Measurements from ENCODE around the gene CLTCL1.
"Not testable (repeated sequence)": the region's sequence is repeated elsewhere in the genome, so short reads cannot be mapped to it uniquely, and the experiment has no call there.

CLTCL1 gene

DNA sequence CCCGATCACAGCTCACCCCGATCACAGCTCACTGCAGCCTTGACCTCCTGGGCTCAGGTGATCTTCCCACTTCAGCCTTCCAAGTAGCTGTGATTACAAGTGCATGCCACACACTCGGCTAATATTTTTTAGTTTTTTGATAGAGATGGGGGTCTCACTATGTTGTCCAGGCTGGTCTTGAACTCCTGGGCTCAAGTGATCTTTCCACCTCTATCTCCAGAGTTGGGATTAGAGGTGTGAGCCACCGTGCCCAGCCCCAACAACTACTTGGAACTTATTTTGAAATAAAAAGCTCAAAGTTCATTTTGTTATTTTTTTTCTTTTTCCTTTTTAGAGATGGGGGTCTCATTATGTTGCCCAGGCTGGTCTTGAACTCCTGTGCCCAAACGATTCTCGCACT lies 85.2 kb downstream of the CLTCL1 start:
- Histone ChIP-seq H3K27me3 (ENCODE audit: control insufficient read depth, insufficient read depth, low read length) (no peaks in the 10 kb centered on the region), H3K9me3 (ENCODE audit: control insufficient read depth, insufficient read depth, low read depth, low read length) (no peaks in the 10 kb centered on the region), H3K9ac (ENCODE audit: low read length) (no peak overlapping the region), H3K4me1 (ENCODE audit: control insufficient read depth, insufficient read depth, low read length) (no peaks in the 10 kb centered on the region), H3K4me3 (ENCODE audit: low read depth, low read length) (no peak overlapping the region), H3K36me3 (ENCODE audit: control insufficient read depth, insufficient read depth, low read length) (peaks cover 16% of the 10 kb centered on the region), H3K27ac (ENCODE audit: low read depth, low read length) (no peak overlapping the region)

DNA sequence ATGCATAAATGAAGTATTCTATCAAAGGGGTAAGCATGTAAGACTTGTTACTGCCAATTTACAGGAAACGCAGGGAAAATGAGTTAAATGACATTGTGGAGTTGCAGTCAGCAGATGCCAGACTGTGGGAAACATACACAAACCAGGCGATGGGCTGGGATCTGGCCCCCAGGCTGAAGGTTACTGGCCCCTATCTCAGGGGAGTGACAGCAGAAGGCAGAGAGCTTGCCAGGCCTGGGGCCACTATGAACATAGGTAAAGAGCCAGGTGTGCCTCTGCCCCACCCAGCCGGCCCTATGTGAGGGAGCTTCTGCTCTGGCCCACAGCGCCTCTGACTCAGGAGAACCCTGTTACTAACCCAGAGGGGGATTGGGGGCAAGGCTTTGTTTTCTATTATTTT lies 86.9 kb downstream of the CLTCL1 start:
- Histone ChIP-seq H3K4me1 (ENCODE audit: control insufficient read depth, insufficient read depth, low read length) (no peaks in the 10 kb centered on the region), H3K27me3 (ENCODE audit: control insufficient read depth, insufficient read depth, low read length) (no peaks in the 10 kb centered on the region), H3K9ac (ENCODE audit: low read length) (no peak overlapping the region), H3K9me3 (ENCODE audit: control insufficient read depth, insufficient read depth, low read depth, low read length) (no peaks in the 10 kb centered on the region), H3K4me3 (ENCODE audit: low read depth, low read length) (no peak overlapping the region), H3K36me3 (ENCODE audit: control insufficient read depth, insufficient read depth, low read length) (peaks cover 12% of the 10 kb centered on the region; the same call in 1 of the 2 replicates), H3K27ac (ENCODE audit: low read depth, low read length) (no peak overlapping the region)

DNA sequence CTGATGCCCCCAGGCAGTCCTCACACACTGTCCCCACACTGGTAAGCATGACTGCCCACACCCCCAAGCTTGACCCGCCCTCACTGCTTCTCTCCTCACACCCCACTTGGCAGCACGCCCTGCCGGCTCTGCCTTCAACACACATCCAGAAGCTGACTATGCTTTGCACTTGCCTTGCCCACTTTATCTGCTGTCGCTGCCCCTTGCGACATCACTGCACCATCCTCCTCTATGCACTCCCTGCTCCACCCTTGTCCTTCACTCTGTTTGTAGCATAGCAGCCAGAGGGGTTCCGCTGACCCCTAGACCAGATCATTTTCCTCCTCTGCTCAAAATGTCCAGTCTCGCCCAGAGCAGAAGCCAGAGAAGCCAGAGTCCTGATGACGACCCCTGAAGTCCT lies 87.7 kb downstream of the CLTCL1 start:
- no peak overlapping the region for H3K4me3 ChIP-seq (ENCODE audit: low read depth, low read length)
- no peaks in the 10 kb centered on the region for H3K4me1 ChIP-seq (ENCODE audit: control insufficient read depth, insufficient read depth, low read length)
- H3K36me3 ChIP-seq (ENCODE audit: control insufficient read depth, insufficient read depth, low read length), result peaks cover 10% of the 10 kb centered on the region; the same call in 1 of the 2 replicates
- H3K9ac ChIP-seq (ENCODE audit: low read length), result no peak overlapping the region
- H3K9me3 ChIP-seq (ENCODE audit: control insufficient read depth, insufficient read depth, low read depth, low read length), result no peaks in the 10 kb centered on the region
- no peak overlapping the region for H3K27ac ChIP-seq (ENCODE audit: low read depth, low read length)
- H3K27me3 ChIP-seq (ENCODE audit: control insufficient read depth, insufficient read depth, low read length), result no peaks in the 10 kb centered on the region

DNA sequence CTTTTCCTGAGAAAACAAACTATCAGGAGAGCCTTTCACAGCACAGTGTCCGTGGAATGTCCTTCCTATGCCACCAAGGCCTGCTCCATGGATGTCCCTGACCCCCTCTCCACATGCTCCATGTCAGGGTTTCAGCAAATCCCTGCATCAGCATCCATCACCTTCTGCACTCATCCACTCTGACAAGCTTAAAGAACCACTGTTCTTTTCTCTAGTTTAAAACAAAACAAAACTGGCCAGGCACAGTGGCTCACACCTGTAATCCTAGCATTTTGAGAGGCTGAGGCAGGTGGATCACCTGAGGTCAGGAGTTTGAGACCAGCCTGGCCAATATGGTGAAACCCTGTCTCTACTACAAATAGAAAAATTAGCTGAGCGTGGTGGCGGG lies 88.7 kb downstream of the CLTCL1 start:
- H3K27ac ChIP-seq (ENCODE audit: low read depth, low read length); H3K27me3 ChIP-seq (ENCODE audit: control insufficient read depth, insufficient read depth, low read length); H3K4me1 ChIP-seq (ENCODE audit: control insufficient read depth, insufficient read depth, low read length); H3K9me3 ChIP-seq (ENCODE audit: control insufficient read depth, insufficient read depth, low read depth, low read length); H3K36me3 ChIP-seq (ENCODE audit: control insufficient read depth, insufficient read depth, low read length); H3K9ac ChIP-seq (ENCODE audit: low read length); H3K4me3 ChIP-seq (ENCODE audit: low read depth, low read length): not testable (repeated sequence)

DNA sequence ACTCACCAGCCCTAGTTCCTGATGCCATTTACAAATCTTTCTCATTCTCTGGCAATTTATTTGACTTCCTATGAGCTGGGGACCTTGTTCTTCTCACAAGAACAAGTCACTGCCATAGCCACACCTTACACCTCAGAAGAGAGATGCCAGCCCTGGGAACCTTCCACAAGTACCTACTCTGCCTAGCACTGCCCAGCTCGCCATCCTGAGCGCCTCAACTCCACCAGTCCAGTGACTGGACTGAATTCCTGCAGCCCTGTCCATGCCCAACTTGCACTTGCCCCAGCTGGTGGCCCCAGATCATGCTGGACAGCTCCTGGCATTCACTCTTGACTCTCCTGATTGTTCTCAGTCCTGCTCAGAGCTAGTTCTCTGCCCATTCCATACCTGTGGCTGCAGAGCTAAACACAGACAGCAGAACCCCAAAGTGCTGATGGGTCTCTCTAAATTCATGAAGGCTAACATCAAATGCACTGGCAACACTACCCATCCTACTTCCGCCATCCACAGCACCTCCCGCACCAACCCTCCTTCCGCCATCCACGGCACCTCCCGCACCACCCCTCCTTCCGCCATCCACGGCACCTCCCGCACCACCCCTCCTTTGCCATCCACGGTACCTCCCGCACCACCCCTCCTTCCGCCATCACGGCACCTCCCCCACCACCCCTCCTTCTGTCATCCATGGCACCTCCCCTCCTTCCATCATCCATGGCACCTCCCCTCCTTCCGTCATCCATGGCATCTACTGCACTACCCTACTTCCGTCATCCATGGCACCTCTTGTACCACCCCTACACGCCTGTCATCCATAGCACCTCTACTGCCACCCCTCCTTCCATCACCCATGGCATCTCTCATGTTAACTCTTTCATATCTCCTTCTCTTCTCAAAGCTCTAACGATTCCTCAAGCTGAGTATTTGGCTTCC lies 89.4 kb downstream of the CLTCL1 start:
- Histone ChIP-seq H3K27me3 (ENCODE audit: control insufficient read depth, insufficient read depth, low read length) (no peaks in the 10 kb centered on the region), H3K27ac (ENCODE audit: low read depth, low read length) (no peak overlapping the region), H3K4me3 (ENCODE audit: low read depth, low read length) (no peak overlapping the region), H3K9me3 (ENCODE audit: control insufficient read depth, insufficient read depth, low read depth, low read length) (no peaks in the 10 kb centered on the region), H3K36me3 (ENCODE audit: control insufficient read depth, insufficient read depth, low read length) (peaks cover 4% of the 10 kb centered on the region; the same call in 1 of the 2 replicates), H3K9ac (ENCODE audit: low read length) (no peak overlapping the region), H3K4me1 (ENCODE audit: control insufficient read depth, insufficient read depth, low read length) (peaks cover 6% of the 10 kb centered on the region; the same call in 1 of the 2 replicates)

DNA sequence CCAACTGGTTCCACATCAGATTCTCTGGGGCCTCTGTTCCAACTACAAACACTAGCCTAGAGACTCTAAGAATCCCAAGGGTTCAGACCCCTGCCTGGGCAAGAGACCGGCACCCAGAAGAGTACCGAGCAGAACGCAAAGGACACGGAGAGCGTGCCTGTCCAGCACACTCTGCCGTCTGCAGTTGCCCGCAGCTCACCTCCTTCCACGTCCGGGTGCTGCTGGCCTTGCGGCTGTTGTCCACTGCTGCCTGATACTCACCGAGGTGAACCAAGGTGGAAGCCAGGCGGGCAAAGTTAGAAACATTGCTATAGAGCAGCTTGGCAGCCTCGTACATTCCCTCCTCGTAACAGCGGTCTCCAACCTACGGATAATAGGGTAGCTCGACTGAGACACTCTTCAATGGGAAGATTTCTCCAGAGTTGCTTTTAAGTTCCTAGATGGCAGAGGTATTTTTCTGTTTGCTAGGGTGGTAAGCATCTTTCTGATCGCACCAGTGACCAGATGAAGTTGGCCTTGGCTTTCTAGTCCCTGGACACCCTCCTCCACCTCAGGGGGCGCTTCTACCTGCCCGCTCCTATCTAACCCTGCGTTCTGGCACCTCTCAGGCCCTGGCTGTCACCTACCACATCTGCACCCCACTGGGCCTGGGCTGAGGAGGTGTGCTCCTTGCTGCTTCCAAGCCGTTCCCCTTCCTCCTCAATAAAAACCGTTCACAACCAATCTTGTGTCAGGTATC lies 90.2 kb downstream of the CLTCL1 start:
- Histone ChIP-seq H3K4me3 (ENCODE audit: low read depth, low read length) (no peak overlapping the region), H3K27ac (ENCODE audit: low read depth, low read length) (no peak overlapping the region), H3K9ac (ENCODE audit: low read length) (no peak overlapping the region), H3K9me3 (ENCODE audit: control insufficient read depth, insufficient read depth, low read depth, low read length) (no peaks in the 10 kb centered on the region), H3K36me3 (ENCODE audit: control insufficient read depth, insufficient read depth, low read length) (peaks cover 10% of the 10 kb centered on the region; the same call in 1 of the 2 replicates), H3K4me1 (ENCODE audit: control insufficient read depth, insufficient read depth, low read length) (peaks cover 6% of the 10 kb centered on the region; the same call in 1 of the 2 replicates), H3K27me3 (ENCODE audit: control insufficient read depth, insufficient read depth, low read length) (no peaks in the 10 kb centered on the region)

DNA sequence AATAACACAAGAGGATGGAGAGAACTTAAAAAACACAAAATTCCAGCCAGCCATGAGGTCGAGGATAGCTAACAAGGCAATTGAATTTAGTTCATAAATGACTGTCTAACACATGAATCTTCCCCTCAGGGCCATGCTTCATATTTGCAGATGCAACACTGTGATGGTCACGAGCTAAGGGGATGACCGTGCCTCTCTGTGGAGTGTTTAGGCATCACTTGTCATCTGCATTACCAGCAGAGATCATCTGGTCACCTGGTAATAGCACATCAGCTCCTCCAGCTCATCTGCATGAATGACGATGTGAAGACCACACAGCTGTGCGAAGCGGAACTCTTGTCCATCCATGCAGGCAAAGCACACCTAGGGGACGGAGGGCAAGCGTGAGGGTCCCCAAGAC lies 92.0 kb downstream of the CLTCL1 start:
- no peaks in the 10 kb centered on the region for H3K9me3 ChIP-seq (ENCODE audit: control insufficient read depth, insufficient read depth, low read depth, low read length)
- no peak overlapping the region for H3K9ac ChIP-seq (ENCODE audit: low read length)

DNA sequence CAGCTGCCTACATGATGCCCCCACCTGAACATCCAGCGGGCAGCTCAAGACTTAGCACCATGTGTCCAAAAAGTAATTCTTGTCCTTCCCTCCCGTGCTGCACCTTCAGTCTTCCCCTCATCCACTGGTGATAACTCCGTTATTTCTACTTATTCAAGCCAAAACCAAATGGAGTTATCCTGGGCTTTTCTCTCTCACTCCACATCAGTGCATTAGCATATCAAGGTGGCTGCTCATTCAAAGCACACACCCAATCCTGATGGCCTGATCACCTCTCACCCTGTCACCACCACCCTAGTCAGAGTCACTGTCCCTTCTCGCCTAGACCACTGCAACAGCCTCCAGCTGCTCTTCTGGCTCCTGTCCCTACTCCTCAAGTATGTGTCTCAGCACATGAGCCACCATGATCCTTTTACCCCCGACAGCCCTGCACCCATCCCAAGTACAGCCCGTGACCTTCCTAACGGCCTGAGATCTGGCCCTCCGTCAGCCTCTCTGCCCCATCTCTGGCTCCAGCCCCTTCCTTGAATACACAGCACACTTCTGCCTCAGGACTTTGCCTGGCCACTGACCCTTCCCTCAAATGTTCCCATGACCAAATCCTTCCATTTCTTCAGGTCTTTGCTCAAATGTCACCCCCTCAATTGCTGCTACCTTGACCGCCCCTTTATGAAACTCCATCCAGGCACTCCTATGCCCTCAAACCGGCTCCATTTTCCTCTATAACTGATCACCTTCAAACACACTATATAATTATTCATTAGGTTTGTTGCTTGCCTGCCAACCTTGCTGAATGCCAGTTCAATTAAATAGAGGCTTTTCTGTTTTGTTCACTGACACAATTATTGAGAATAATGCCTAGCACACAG lies 93.3 kb downstream of the CLTCL1 start:
- no peak overlapping the region for H3K27ac ChIP-seq (ENCODE audit: low read depth, low read length)
- peaks cover 6% of the 10 kb centered on the region; the same call in 1 of the 2 replicates for H3K4me1 ChIP-seq (ENCODE audit: control insufficient read depth, insufficient read depth, low read length)
- peaks cover 38% of the 10 kb centered on the region for H3K36me3 ChIP-seq (ENCODE audit: control insufficient read depth, insufficient read depth, low read length)
- H3K9me3 ChIP-seq (ENCODE audit: control insufficient read depth, insufficient read depth, low read depth, low read length), result no peaks in the 10 kb centered on the region
- no peak overlapping the region for H3K4me3 ChIP-seq (ENCODE audit: low read depth, low read length)
- H3K27me3 ChIP-seq (ENCODE audit: control insufficient read depth, insufficient read depth, low read length), result no peaks in the 10 kb centered on the region
- H3K9ac ChIP-seq (ENCODE audit: low read length), result no peak overlapping the region

More for the DNA sequence above, 92.0 kb downstream of the CLTCL1 start:
- no peak overlapping the region for H3K4me3 ChIP-seq (ENCODE audit: low read depth, low read length)
- no peaks in the 10 kb centered on the region for H3K27me3 ChIP-seq (ENCODE audit: control insufficient read depth, insufficient read depth, low read length)
- H3K36me3 ChIP-seq (ENCODE audit: control insufficient read depth, insufficient read depth, low read length), result peaks cover 27% of the 10 kb centered on the region
- no peak overlapping the region for H3K27ac ChIP-seq (ENCODE audit: low read depth, low read length)
- peaks cover 6% of the 10 kb centered on the region; the same call in 1 of the 2 replicates for H3K4me1 ChIP-seq (ENCODE audit: control insufficient read depth, insufficient read depth, low read length)

DNA sequence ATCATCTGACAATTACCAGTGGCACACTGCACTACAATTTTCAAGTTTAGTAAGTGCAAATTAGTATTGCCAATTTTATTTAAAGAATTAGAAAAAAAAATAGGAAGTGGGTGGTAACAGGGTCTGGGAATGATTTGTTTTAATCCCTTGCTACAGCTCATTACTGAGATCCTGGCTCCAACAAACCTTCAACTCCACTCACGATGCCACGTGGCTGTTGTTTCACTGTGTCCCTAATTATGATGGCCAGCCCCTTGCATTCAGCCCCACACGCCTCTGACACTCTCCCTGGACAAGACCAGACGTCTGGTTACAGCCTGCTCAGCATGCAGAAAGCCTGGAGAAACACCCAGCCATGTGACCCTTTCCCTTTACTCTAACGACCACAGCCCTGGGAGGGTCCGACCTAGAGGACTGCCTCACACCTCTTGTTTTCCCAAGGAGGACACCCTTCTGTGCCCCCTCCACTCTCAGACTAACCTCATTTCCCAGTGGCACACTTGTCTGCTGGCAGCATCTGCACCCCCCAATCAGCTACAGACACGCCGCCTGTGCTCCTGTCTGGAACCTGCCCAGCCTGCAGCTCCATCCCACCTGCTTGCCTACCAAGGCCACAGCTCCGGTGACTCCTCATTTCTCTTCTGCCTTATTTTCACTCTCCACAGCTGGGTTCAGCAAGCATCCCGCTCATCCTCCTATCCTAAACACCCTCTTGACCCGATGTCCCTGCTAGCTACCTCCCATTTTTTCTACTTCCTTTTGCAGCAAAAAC lies 94.5 kb downstream of the CLTCL1 start:
- Histone ChIP-seq H3K36me3 (ENCODE audit: control insufficient read depth, insufficient read depth, low read length) (peaks cover 44% of the 10 kb centered on the region), H3K9me3 (ENCODE audit: control insufficient read depth, insufficient read depth, low read depth, low read length) (no peaks in the 10 kb centered on the region), H3K4me1 (ENCODE audit: control insufficient read depth, insufficient read depth, low read length) (peaks cover 6% of the 10 kb centered on the region; the same call in 1 of the 2 replicates), H3K9ac (ENCODE audit: low read length) (no peak overlapping the region), H3K4me3 (ENCODE audit: low read depth, low read length) (no peak overlapping the region), H3K27ac (ENCODE audit: low read depth, low read length) (no peak overlapping the region), H3K27me3 (ENCODE audit: control insufficient read depth, insufficient read depth, low read length) (no peaks in the 10 kb centered on the region)
